ENCODE results near the gene NECTIN3. TPM values are rescaled to one million over a fixed set of nuclear protein-coding genes. Genes with fewer than 3 reads are reported as not detected.

The NECTIN3 gene
- total and polyA plus RNA-seq, 4 donors = 9.0 to 31.8 (median 15.3) TPM

GRCh38 chr3:111238885-111239284, 167.3 kb downstream of the NECTIN3 start:
- Histone ChIP-seq H3K27me3 (ENCODE audit: control insufficient read depth in 4 of 4, insufficient read depth in 4 of 4, low read length in 3 of 4) (no peaks in the 10 kb centered on the region), H3K9me3 (ENCODE audit: control insufficient read depth in 4 of 4, low read length in 3 of 4) (peaks cover 0 to 4% (median 2%) of the 10 kb centered on the region in 4 donors), H3K9ac (ENCODE audit: low read depth in 1 of 2, low read length in 2 of 2) (no peak overlapping the region), H3K4me1 (ENCODE audit: control insufficient read depth in 4 of 4, insufficient read depth in 4 of 4, low read length in 3 of 4) (no peaks in the 10 kb centered on the region), H3K4me3 (ENCODE audit: low read depth in 1 of 3, low read length in 3 of 3) (no peak overlapping the region), H3K36me3 (ENCODE audit: control insufficient read depth in 4 of 4, insufficient read depth in 3 of 4, low read depth in 1 of 4, low read length in 3 of 4) (no peaks in the 10 kb centered on the region), H3K27ac (ENCODE audit: low read depth in 1 of 2, low read length in 2 of 2) (no peak overlapping the region)
- DNase-seq (ENCODE audit: low spot score) = no peak
- WGBS = 81% methylated on average over 1 of the region's 1 CpG
- TF ChIP-seq JUND (IDR thresholded peaks at IDR 0.05) (no peak), ATF3 (IDR thresholded peaks at IDR 0.05) (no peak), TAF1 (conservative IDR thresholded peaks at IDR 0.05) (no peak), FOXA1 (IDR thresholded peaks at IDR 0.05) (no peak), MAX (IDR thresholded peaks at IDR 0.05) (no peak), FOXA2 (IDR thresholded peaks at IDR 0.05) (no peak), RAD21 (IDR thresholded peaks at IDR 0.05) (no peak), EGR1 (IDR thresholded peaks at IDR 0.05; ENCODE audit: low read depth in 2 of 2) (no peak), HNF4G (IDR thresholded peaks at IDR 0.05) (no peak), CTCF (IDR thresholded peaks at IDR 0.05; ENCODE audit: low read depth, low read length, missing input control) (no peak), YY1 (IDR thresholded peaks at IDR 0.05) (no peak), REST (IDR thresholded peaks at IDR 0.05) (no peak), NR2F2 (IDR thresholded peaks at IDR 0.05) (no peak), SP1 (IDR thresholded peaks at IDR 0.05) (no peak), GABPA (IDR thresholded peaks at IDR 0.05 in 1 of 2, conservative IDR thresholded peaks at IDR 0.05 in 1 of 2) (no peak), HNF4A (conservative IDR thresholded peaks at IDR 0.05) (no peak)

- H3K4me1 ChIP-seq (ENCODE audit: control insufficient read depth in 4 of 4, insufficient read depth in 4 of 4, low read length in 3 of 4) = no peaks in the 10 kb centered on the region
- no peak overlapping the region for H3K4me3 ChIP-seq (ENCODE audit: low read depth in 1 of 3, low read length in 3 of 3)
- H3K27ac ChIP-seq (ENCODE audit: low read depth in 1 of 2, low read length in 2 of 2) = no peak overlapping the region
- 86% methylated on average over 1 of the region's 1 CpG for WGBS
- H3K27me3 ChIP-seq (ENCODE audit: control insufficient read depth in 4 of 4, insufficient read depth in 4 of 4, low read length in 3 of 4) = no peaks in the 10 kb centered on the region
- H3K9ac ChIP-seq (ENCODE audit: low read depth in 1 of 2, low read length in 2 of 2) = no peak overlapping the region
- H3K36me3 ChIP-seq (ENCODE audit: control insufficient read depth in 4 of 4, insufficient read depth in 3 of 4, low read depth in 1 of 4, low read length in 3 of 4) = no peaks in the 10 kb centered on the region
- DNase-seq (ENCODE audit: low spot score) = no peak
- H3K9me3 ChIP-seq (ENCODE audit: control insufficient read depth in 4 of 4, low read length in 3 of 4) = peaks cover 0 to 4% (median 2%) of the 10 kb centered on the region in 4 donors
- TF ChIP-seq RXRA (IDR thresholded peaks at IDR 0.05) (no peak), HNF4A (conservative IDR thresholded peaks at IDR 0.05) (no peak), FOXA1 (IDR thresholded peaks at IDR 0.05) (no peak), ZBTB33 (IDR thresholded peaks at IDR 0.05) (no peak), SP1 (IDR thresholded peaks at IDR 0.05) (no peak), CTCF (IDR thresholded peaks at IDR 0.05; ENCODE audit: low read depth, low read length, missing input control) (no peak), JUND (IDR thresholded peaks at IDR 0.05) (no peak), GABPA (IDR thresholded peaks at IDR 0.05 in 1 of 2, conservative IDR thresholded peaks at IDR 0.05 in 1 of 2) (no peak), RAD21 (IDR thresholded peaks at IDR 0.05) (no peak), HNF4G (IDR thresholded peaks at IDR 0.05) (no peak), YY1 (IDR thresholded peaks at IDR 0.05) (no peak), EGR1 (IDR thresholded peaks at IDR 0.05; ENCODE audit: low read depth in 2 of 2) (no peak), FOXA2 (IDR thresholded peaks at IDR 0.05) (no peak), ATF3 (IDR thresholded peaks at IDR 0.05) (no peak), NR2F2 (IDR thresholded peaks at IDR 0.05) (no peak)
These were observed 170.3 kb downstream of the NECTIN3 start for GRCh38 chr3:111241960-111242359.

All from liver (tissue), 9 donors.